HL-60 (cell line): ENCODE results near the gene SEBOX.

ENCODE experiments used
- DNase-seq, 2 experiments: peaks; one replicate each; pipeline ENCODE4 v3.0.0-alpha.2; 2010 to 2020; ENCODE audit warnings: low read depth in 1 of 2, low spot score in 1 of 2
- H3K27ac ChIP-seq: fragments of 250-450 bp; sonication (Bioruptor Pico); replicated peaks from 2 replicates; pipeline ENCODE4 v1.5.1; 2020; ENCODE audit warnings: mild to moderate bottlenecking, moderate library complexity
- H3K27me3 ChIP-seq: fragments of 250-450 bp; sonication (Bioruptor Pico); 2 replicates; pipeline ENCODE4 v1.5.1; 2021; ENCODE audit warnings: mild to moderate bottlenecking, moderate library complexity; ENCODE audit not compliant: insufficient read depth, poor library complexity, severe bottlenecking
- H3K4me3 ChIP-seq: replicated peaks from 2 replicates; pipeline ENCODE4 v1.5.1; 2011; ENCODE audit warnings: mild to moderate bottlenecking, control low read depth, low read length; ENCODE audit not compliant: insufficient read depth
- GABPA ChIP-seq: IDR thresholded peaks from 2 replicates; pipeline ENCODE4 v1.6.1; 2012; ENCODE audit warnings: low read depth
- POLR2AphosphoS5 ChIP-seq: IDR thresholded peaks from 2 replicates; pipeline ENCODE4 v1.6.1; 2012; ENCODE audit warnings: low read depth
- SPI1 ChIP-seq: IDR thresholded peaks from 2 replicates; pipeline ENCODE4 v1.6.1; 2012; ENCODE audit warnings: low read depth, mild to moderate bottlenecking, borderline replicate concordance
- TF ChIP-seq, protein P1 (sequence below): IDR thresholded peaks from 2 replicates; pipeline ENCODE4 v1.6.1; 2012; ENCODE audit warnings: low read depth; ENCODE audit not compliant: insufficient replicate concordance
- TF ChIP-seq, protein P2 (sequence below): IDR thresholded peaks from one replicate; pipeline ENCODE4 v1.5.1; 2011; ENCODE audit warnings: low read length, control low read depth, inconsistent platforms; ENCODE audit not compliant: insufficient read depth

The SEBOX gene

DNA sequence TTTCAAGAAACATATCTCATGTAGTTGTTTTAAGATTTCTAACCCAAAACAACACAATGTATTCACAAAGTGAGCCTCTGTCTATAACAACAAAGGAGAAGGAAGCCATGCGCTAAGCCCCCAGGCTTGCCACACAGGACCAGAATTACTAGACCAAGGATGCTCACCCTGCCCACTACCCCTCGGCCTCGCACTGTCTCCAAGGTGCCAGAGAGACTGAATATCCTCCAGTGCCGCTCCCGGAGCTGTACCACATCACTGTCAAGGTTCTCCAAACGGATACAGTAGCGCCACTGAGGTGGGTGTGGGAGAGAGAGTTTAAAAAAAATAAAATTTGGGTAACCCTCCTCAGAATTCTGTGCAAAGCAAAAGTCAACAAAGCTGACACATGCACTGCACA, 14.7 kb downstream of the SEBOX start:
- no peak overlapping the region for H3K4me3 ChIP-seq
- TF ChIP-seq, protein P1, sequence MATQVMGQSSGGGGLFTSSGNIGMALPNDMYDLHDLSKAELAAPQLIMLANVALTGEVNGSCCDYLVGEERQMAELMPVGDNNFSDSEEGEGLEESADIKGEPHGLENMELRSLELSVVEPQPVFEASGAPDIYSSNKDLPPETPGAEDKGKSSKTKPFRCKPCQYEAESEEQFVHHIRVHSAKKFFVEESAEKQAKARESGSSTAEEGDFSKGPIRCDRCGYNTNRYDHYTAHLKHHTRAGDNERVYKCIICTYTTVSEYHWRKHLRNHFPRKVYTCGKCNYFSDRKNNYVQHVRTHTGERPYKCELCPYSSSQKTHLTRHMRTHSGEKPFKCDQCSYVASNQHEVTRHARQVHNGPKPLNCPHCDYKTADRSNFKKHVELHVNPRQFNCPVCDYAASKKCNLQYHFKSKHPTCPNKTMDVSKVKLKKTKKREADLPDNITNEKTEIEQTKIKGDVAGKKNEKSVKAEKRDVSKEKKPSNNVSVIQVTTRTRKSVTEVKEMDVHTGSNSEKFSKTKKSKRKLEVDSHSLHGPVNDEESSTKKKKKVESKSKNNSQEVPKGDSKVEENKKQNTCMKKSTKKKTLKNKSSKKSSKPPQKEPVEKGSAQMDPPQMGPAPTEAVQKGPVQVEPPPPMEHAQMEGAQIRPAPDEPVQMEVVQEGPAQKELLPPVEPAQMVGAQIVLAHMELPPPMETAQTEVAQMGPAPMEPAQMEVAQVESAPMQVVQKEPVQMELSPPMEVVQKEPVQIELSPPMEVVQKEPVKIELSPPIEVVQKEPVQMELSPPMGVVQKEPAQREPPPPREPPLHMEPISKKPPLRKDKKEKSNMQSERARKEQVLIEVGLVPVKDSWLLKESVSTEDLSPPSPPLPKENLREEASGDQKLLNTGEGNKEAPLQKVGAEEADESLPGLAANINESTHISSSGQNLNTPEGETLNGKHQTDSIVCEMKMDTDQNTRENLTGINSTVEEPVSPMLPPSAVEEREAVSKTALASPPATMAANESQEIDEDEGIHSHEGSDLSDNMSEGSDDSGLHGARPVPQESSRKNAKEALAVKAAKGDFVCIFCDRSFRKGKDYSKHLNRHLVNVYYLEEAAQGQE: no peak
- TF ChIP-seq POLR2AphosphoS5 (no peak), SPI1 (no peak), GABPA (no peak)
- TF ChIP-seq, protein P2, sequence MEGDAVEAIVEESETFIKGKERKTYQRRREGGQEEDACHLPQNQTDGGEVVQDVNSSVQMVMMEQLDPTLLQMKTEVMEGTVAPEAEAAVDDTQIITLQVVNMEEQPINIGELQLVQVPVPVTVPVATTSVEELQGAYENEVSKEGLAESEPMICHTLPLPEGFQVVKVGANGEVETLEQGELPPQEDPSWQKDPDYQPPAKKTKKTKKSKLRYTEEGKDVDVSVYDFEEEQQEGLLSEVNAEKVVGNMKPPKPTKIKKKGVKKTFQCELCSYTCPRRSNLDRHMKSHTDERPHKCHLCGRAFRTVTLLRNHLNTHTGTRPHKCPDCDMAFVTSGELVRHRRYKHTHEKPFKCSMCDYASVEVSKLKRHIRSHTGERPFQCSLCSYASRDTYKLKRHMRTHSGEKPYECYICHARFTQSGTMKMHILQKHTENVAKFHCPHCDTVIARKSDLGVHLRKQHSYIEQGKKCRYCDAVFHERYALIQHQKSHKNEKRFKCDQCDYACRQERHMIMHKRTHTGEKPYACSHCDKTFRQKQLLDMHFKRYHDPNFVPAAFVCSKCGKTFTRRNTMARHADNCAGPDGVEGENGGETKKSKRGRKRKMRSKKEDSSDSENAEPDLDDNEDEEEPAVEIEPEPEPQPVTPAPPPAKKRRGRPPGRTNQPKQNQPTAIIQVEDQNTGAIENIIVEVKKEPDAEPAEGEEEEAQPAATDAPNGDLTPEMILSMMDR: no peak
- H3K27me3 ChIP-seq: no peaks in the 10 kb centered on the region
- DNase-seq: no peak
- no peak overlapping the region for H3K27ac ChIP-seq

DNA sequence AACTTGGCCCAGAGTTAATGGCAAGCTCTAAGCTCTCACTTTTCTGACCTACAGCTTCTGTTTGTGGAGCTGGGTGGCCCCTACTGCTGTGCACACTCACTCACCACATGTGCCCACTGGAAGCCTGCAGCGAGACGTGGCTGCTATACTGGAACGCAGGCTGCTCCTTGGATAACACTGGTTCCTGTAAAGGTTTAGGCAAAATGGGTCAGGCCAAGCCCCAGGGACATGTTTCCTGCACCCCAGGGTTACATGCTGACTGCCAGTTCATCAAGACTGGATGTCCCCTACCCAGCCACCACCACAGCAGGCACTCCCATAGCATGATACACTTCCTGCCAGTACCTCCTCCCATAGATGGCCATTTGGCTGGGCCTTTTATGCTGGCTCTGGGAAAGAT, 16.0 kb downstream of the SEBOX start:
- no peaks in the 10 kb centered on the region for H3K27me3 ChIP-seq
- no peak overlapping the region for H3K27ac ChIP-seq
- no peak overlapping the region for H3K4me3 ChIP-seq
- no peak for TF ChIP-seq SPI1
- no peak for TF ChIP-seq POLR2AphosphoS5
- no peak for TF ChIP-seq GABPA
- TF ChIP-seq, protein P1: no peak
- DNase-seq: no peak

DNA sequence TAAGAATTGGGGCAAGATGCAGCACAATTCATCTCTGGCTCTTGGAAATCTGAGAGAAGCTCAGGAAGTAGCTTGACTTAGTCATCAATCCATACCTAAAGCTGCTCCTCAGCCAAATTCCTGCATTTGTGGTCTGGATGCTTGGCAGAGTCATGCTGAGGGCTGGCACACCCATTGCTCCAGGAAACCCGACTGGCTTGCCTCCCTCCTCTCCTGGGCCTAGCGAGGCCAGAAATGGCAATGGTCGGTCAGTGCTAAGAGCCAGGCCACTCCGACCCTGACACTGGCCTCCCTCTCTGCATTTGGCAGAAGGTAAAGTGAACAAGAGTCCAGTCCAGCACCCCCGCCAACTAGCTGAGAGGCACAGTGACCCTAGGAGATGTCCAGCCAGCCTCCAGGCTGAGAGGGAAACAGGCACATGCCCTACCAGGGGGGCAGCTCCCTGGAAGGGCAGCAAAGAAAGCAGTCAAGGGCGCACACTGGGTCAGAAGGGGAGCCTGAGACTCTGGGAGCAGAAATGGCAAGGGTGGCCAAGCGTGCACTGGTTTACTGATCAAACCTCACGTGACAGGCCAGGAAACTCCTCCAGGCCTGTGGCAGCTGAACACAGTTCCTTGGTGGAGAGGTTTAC, 17.6 kb downstream of the SEBOX start:
- DNase-seq: no peak
- no peak; the same call in 1 of the 2 replicates for TF ChIP-seq POLR2AphosphoS5
- TF ChIP-seq, protein P1: no peak
- TF ChIP-seq GABPA: no peak
- TF ChIP-seq, protein P2: no peak
- no peak for TF ChIP-seq SPI1
- Histone ChIP-seq H3K27me3 (no peaks in the 10 kb centered on the region), H3K27ac (no peak overlapping the region), H3K4me3 (no peak overlapping the region)
